ENCODE data around the gene TSPAN11.

GRCh38 chr12:30991466-30991865, 64.9 kb downstream of the TSPAN11 start:
- TF ChIP-seq CTCF (conservative IDR thresholded peaks at IDR 0.05; ENCODE audit: low read depth in 2 of 2) (no peak), POLR2AphosphoS5 (IDR thresholded peaks at IDR 0.05; ENCODE audit: low read depth) (no peak), EZH2 (IDR thresholded peaks at IDR 0.05; ENCODE audit: low read depth, unreplicated experiment) (no peak), JUNB (IDR thresholded peaks at IDR 0.05; ENCODE audit: unreplicated experiment) (no peak), NANOG (IDR thresholded peaks at IDR 0.05; ENCODE audit: borderline replicate concordance) (no peak), CREB1 (CRISPR knock-in tag; IDR thresholded peaks at IDR 0.05; ENCODE audit: low read depth) (no peak), EZH2phosphoT487 (IDR thresholded peaks at IDR 0.05; ENCODE audit: unreplicated experiment) (no peak), ZNF331 (CRISPR knock-in tag; IDR thresholded peaks at IDR 0.05; ENCODE audit: low read depth) (no peak), ZNF114 (CRISPR knock-in tag; IDR thresholded peaks at IDR 0.05) (no peak), ZNF462 (CRISPR knock-in tag; IDR thresholded peaks at IDR 0.05) (no peak), STAT1 (IDR thresholded peaks at IDR 0.05; ENCODE audit: unreplicated experiment) (no peak)
- TF ChIP-seq, protein P1, sequence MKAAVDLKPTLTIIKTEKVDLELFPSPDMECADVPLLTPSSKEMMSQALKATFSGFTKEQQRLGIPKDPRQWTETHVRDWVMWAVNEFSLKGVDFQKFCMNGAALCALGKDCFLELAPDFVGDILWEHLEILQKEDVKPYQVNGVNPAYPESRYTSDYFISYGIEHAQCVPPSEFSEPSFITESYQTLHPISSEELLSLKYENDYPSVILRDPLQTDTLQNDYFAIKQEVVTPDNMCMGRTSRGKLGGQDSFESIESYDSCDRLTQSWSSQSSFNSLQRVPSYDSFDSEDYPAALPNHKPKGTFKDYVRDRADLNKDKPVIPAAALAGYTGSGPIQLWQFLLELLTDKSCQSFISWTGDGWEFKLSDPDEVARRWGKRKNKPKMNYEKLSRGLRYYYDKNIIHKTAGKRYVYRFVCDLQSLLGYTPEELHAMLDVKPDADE (IDR thresholded peaks at IDR 0.05), result no peak
- TF ChIP-seq, protein P2, sequence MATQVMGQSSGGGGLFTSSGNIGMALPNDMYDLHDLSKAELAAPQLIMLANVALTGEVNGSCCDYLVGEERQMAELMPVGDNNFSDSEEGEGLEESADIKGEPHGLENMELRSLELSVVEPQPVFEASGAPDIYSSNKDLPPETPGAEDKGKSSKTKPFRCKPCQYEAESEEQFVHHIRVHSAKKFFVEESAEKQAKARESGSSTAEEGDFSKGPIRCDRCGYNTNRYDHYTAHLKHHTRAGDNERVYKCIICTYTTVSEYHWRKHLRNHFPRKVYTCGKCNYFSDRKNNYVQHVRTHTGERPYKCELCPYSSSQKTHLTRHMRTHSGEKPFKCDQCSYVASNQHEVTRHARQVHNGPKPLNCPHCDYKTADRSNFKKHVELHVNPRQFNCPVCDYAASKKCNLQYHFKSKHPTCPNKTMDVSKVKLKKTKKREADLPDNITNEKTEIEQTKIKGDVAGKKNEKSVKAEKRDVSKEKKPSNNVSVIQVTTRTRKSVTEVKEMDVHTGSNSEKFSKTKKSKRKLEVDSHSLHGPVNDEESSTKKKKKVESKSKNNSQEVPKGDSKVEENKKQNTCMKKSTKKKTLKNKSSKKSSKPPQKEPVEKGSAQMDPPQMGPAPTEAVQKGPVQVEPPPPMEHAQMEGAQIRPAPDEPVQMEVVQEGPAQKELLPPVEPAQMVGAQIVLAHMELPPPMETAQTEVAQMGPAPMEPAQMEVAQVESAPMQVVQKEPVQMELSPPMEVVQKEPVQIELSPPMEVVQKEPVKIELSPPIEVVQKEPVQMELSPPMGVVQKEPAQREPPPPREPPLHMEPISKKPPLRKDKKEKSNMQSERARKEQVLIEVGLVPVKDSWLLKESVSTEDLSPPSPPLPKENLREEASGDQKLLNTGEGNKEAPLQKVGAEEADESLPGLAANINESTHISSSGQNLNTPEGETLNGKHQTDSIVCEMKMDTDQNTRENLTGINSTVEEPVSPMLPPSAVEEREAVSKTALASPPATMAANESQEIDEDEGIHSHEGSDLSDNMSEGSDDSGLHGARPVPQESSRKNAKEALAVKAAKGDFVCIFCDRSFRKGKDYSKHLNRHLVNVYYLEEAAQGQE (IDR thresholded peaks at IDR 0.05; ENCODE audit: unreplicated experiment), result no peak

Data from GM23338 (cell line).